A204.1 (cell line): ENCODE measurements around the gene BTN2A1.
"Not testable (repeated sequence)": the region's sequence is repeated elsewhere in the genome, so short reads cannot be mapped to it uniquely, and the experiment has no call there.

Experiments used
- FAIRE-seq: peaks from 2 replicates; lab custom pipeline; 2012; peaks lifted over from hg19 to GRCh38; lab: Jason Lieb, UNC

The BTN2A1 gene

DNA sequence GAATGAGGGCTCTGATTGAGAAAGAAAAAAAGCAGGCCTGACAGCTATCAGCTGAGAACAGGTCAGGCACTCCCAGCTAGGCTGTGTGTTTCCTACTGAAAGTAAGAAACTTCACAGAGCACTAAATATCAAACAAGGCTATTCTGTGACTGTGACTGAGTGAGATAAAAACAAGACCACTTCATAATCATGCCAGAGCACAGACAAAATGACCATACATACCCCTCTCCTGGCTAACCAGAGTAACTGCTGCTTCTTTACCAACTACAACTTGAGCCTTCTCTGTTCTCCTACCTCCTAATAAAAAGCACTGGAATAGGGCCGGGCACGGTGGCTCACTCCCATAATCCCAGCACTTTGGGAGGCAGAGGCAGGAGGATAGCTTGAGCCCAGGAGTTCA, 35.5 kb downstream of the BTN2A1 start:
- FAIRE-seq = peak; percentile 61

DNA sequence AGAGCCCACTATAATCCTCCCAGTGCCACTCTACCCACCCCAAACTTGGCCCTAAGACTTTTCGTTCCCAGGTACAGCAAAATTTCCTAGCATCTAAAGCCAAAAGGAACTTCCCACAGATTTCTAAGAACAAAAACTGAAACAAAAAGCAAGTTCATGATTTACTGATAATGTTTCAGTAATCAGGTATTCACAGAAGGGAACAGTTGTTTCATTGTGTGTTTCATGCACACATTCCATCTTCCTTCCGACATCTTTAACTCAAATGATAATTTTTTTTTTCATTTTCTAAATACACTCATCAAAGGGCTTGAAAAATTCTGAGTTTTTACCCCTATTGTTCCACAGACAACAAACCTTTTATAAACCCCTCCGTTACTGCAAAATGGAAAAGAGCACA, 36.4 kb downstream of the BTN2A1 start:
- no peak for FAIRE-seq

DNA sequence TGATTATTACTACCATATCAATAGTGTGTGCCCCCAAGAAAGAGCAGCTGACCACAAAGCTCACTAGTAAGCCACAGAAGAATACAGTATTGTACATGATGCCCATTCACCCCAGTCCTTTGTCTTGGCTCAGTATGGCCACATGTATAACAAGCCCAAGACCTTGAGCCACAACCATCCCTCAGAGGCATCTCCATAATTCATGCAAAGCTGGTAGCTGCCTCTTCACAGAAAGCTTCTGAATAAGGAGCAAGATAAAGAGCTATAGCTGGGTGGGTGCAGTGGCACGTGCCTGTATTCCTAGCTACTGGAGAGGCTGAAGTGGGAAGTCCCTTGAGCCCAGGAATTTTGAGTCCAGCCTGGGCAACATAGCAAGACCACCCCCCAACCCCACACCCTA, 37.5 kb downstream of the BTN2A1 start:
- no peak for FAIRE-seq

DNA sequence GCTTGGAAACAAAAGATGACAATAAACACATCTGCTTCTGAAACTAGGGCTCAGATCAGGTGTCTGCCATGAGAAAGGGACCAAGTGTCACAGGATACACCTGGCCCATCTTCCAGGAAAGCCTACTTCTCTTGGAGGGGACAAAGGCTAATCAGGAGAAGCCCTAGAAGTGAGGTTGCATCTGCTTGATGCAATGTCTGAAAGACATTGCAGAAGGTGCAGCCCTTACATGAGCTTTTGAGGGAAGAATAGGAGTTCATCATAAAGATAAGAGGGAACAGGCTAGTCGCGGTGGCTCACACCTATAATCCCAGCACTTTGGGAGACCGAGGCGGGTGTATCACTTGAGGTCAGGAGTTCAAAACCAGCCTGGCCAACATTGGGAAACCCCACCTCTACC, 39.9 kb downstream of the BTN2A1 start:
- FAIRE-seq = no peak

DNA sequence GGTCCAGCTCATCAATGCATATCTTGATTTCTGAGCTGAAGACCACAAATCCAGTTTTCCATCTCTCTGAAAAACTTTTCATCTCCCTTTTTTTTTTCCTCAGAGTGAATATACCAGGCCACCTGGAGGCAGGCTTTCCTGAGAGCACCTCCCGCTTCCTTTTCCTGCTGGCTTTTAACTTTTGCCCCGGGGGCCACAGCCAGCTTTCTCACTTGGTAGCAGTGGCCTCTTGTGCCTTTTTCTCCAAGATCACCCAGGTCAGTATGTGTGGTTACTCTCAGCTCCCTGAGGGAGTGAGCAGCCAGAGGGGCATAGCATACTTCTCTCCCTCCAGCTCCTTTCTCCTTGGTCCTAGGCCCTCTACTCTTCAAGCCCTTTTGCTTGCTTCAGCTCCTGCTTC, 42.3 kb downstream of the BTN2A1 start, which contains the start of gene BTN1A1:
Gene BTN1A1, plus strand, starts transcription at position 202 of the 400 bp plus-strand sequence. CDS start 984 bp downstream, outside the sequence.
- FAIRE-seq = no peak

DNA sequence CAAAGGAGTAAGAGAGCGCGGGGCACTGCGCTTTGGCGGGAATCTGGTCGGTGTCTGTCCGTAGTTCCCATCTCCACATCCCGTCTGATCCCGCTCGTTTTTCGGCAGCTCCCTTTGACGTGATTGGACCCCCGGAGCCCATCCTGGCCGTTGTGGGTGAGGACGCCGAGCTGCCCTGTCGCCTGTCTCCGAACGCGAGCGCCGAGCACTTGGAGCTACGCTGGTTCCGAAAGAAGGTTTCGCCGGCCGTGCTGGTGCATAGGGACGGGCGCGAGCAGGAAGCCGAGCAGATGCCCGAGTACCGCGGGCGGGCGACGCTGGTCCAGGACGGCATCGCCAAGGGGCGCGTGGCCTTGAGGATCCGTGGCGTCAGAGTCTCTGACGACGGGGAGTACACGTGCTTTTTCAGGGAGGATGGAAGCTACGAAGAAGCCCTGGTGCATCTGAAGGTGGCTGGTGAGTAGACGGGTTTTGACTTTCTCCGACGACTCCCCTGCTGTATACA, 43.8 kb downstream of the BTN2A1 start:
- no peak for FAIRE-seq

DNA sequence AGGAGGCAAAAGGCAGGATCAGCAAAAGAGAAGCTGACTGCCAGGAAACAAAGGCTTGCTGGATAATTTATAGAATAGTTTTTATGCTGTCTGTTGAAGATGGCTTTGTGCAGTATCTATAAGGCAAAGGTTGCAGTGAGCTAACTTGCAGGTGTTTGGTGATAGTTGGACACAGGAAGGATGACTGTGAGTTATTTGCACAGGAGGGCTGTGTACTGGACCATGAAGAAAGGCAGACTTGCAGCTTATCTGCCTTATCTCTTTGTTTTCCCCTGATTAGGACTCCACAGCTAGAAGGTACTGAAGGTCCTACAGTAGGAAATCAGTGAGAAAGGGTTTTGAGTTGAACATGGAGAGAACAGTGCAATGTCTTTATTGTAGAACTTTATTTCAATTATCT, 44.4 kb downstream of the BTN2A1 start:
- FAIRE-seq = no peak

DNA sequence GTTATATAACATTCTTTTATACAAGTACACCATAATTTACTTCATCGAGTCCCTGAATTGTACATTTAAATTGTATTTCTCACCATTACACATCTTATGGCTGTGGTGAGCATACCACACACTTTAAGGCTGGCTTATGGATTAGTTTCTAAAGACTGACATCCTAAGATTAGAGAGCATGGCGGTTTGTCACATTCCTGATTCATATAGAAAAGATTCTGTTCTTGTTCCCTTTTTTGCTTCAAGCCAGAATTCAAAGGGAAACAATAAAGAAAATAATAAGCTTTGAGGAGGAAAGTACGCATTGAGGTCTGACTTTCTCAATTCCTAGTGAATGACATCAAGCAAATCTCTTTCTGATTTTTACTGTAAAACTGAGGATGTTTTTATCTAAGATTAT, 44.9 kb downstream of the BTN2A1 start:
- no peak for FAIRE-seq

DNA sequence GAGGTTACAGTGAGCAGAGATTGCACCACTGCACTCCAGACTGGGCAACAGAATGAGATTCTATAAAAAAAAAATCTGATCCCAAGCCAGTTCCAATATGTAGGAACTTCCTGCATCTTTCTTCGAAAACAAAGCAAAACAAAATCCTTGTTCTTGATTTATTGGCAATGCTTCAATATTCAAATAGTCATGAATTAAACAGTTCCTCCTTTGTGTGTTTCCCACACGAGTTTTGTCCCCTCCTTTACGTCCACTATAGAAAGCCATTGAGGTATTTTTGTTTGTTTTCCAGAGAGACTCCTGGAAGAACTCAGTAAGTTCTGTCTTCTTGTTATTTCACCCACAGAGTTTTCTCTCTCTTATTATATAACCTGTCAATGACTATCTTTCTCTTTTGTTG, 49.9 kb downstream of the BTN2A1 start:
- no peak for FAIRE-seq

DNA sequence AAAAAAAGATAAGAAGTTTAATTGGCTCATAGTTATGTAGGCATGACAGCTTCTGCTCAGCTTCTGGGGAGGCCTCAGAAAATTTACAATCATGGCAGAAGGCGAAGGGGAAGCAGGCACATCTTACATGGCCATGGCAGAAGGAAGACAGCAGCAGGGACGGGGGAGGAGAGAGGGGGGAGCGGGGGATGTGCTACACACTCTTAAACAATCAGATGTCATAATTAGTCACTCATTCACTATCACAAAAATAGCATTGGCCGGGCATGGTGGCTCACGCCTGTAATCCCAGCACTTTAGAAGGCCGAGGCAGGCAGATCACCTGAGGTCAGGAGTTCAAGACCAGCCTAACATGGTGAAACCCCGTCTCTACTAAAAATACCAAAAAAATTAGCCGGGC, 53.3 kb downstream of the BTN2A1 start:
- FAIRE-seq = not testable (repeated sequence)

DNA sequence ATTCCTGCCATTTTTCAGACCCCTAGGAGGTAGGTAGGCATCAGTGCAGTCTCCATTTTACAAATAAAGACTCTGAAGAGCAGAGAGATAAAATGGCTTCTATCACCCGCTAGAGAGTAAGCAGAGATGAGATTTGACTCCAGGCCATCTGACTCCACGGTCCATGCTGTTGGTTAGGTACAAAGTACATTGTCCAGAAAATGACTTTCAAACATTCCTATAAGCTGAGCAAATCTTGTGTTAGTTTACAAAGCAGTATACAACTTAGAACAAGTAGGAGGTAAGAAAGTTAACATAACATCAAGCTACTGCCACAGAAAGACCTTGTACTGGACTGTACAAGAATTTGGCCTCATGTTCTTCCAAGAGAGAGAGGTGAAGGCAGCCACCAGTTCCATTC, 57.2 kb downstream of the BTN2A1 start:
- no peak for FAIRE-seq

DNA sequence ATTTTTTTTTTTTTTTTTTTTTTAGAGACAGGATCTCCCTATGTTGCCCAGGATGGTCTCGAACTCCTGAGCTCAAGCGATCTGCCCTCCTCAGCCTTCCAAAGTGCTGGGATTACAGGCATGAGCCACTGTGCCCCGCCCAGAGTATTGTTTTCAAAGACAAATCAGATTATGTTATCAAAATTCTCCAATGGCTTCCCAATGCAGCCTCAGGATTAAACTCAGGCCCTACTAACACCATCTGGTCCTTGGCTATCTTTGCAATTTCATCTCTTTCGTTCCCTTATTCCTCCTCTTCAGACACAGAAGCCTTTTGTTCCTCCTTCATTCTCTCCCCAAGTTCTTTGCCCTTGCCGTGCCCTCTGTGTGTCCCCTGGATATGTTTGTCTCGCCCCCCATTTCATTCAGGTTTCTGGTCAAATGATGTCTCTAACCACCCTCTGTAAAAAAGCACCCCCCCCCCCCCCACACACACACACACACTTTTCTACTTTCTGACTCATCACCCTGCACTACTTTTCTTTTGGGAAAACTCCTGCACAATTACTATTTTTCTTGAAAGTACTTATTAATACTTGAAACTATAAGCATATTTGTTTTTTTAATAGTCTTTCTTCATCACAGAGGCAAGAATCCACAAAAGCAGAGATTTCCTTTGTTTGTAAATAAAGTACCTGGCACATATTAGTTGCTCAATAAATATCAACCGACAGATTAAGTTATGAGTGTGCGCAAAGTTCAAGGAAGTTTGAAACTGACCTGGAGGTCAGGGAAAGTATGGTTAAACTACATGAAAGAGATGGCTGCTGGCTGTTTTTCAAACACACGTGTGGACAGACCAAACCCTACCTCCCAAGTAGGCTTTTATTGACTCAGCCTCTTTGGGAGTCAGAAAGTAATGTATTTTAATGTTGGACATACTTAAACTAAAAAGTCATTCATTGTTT, 59.0 kb downstream of the BTN2A1 start:
- no peak for FAIRE-seq
